Iris pigment epithelial cell (primary cell): ENCODE results near the gene TMEM82.

Experiments
- DNase-seq: peaks from one replicate; pipeline ENCODE4 v3.0.0-alpha.2; 2011; ENCODE audit warnings: low read depth

The TMEM82 gene

DNA sequence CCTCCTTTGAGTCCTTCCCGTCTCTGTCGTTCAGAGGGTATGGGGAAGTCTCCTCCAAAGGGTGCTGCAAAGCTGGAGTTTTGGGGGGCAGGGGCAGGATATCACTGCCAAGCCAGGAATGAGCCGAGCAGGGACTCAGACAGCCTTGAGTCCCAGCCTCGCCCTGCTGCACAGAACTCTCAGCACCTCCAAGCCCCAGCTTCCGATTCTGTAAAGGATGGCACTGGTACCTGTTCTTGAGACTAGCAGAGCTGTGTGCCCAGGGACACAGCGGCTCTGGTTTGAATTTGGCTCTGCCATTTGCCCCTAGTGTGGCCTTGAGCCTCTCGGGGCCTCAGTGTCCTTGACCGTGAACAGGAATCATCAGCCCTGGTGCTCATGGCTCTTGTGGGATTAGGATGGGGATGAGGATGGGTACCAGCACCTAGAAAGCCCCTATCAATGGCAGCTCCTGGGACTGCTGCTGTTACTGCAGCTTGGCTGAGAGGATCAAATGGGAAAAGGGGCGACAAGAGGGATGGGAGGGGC lies 14.8 kb downstream of the TMEM82 start:
- DNase-seq = no peak

DNA sequence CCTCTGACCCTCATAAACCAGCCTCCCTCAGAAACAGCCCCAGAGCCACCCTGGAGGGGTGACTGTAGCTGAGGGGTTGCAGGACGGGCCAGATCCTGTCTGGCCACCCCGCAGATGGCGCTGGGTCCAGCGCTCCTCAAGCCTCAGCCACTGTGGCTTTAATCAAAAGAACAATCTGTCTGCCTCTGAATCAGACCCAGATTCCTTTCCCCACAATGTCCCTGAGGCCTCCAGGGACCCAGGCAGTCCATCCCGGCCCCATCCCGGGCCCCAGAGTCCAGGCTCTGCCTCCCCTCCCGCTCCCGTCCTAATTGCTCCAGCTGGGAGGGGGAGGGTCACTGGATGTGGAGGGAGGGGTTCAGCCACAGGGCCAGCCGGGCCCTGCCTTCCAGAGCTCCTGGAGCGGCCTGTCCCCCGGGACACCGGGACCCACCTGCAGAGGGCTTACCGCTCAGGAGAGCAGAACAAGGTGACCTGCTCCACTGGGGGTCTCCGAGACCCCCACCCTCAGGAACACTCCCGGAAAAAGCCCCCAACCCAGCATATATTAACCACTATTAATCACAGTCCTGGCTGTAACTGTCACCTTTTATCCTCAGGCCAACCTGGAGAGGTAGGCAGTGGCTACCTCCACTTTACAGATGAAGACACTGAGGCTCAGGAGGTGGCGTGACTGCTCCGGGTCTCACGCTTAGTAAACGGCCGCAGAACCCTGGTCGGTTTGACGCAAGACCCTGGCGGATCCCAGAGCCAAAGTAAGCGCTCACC lies 15.5 kb downstream of the TMEM82 start:
- no peak for DNase-seq

DNA sequence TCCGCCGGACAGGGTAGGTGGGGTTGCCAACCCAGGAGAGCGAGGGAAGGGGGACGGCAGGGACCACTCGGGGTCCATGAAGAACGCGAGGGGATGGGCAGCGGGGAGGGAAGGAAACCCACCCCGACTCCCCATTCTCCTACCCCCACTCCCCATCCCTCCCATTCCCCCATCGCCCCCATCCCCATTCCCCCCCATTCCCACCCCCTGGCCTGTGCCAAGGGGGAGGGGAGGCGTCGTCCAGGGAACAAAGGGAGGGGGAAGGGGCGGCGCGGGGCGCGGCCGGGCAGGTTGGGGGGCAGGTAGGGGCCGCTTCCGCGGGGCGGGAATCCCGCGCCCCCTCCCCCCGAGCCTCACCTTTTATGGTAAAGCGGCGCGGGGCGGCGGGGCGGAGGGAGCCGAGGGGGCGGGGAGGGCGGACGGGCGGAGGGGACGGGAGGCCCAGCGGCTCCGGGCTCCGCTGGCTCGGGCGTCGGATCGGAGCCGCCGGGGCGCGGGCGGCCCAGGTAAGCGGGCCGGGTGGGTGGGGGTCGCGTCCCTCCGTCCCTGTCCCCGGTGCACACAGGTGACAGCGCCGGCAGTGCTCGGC lies 16.1 kb downstream of the TMEM82 start, which contains the start of gene FBLIM1:
Gene FBLIM1, plus strand, starts transcription at position 453 of the 589 bp plus-strand sequence. CDS start 6,189 bp downstream, outside the sequence.
- no peak for DNase-seq

DNA sequence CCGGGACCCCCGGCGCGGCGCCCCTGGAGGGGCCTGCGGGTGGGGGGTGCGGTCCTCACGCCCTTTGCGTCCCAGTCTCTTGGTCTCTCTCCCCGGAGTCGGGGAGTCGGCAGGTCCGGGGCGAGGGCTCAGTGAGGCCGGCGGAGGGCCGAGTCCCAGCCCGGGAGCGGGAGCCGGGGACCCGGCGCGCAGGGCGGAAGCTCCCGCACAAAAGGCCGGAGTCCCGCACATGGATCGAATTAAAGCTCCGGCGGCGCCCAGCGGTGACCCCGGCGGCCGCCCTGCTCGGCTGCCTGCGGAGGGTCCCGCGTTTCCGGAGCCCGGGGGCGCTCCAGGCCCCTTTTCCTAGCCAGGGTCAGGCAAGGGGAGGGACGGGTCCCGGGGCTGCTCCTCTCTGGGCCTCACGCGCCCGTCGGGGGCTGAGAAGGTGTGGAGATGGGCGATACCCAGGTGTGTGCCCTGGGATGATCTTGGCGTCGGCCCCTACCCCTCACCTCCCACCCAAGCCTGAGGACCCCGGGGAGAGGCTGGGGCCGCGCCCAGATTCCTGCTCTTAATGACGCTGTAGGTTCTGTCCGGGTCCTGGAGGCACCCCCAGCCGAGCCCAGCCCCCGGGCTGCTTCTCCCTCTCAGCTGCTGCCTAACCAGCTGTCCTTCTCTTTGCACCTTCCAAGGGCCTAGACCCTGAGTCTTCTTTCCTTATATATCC lies 16.8 kb downstream of the TMEM82 start:
- DNase-seq = no peak

DNA sequence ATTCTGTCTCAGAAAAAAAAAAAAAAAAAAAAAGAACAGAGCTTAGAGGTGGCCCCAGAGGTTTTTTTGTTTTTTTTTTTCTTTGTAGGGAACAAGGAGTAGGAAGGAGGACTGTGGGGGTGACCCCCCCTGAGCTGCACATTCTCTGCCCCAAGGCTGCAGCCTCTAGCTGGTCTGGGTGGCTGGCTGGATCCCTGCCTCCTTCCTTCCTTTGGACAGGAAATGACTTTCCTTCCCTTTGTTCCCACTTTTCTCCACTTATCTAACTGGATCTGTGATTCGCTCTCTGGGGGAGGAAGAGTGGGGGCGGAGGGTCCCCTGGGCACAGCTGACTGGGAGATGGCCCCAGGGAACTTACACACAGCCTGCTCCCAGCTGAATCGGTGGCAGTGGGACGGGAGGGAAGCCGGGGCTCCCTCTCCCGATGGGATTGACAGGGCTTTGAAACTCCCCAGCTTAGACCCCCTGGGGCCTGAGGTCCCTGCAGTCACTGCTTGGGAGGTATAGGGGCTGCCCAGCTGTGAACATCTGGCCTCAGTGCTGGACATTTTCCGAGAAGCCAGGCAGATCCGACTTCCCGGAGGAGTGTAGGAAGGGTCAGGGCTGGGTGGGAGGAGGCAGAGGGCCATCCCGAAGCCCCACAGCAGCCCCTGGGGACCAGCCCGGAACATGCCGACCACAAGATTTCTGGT lies 18.4 kb downstream of the TMEM82 start:
- DNase-seq = peak; percentile 41

DNA sequence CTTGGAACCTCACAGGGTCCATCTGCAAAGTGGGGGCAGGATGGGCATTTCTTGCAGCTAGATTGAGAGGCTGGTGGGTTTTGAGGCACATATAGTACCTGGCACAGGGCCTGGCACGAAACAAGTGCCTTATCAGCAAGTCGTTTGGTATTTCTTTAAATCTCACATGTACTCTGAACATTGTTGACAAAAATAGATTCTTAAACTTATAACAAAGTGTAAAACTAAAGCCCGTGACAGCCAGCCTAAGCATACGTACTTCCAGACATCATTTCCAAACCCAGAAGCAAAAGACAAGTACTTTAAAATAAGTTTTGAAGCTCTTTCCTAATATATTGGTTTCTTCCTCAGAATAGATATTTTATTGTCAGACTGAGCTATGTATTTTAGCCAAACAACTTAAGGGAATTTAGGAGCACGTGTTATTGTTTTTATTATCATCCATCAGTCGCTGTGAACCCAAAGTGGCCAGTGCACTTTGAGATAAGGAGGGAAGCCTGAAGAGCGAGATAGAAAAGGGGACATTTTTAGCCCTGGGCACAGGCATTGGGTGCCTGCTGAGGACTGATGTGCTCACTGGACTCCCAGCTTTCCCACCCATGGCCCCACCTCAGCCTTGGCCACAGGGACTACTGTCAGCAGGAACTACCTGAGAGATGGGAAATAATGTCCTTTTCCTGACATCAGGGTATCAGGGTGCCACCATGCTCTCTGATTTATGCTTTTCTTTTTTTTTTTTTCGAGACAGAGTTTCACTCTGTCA lies 19.2 kb downstream of the TMEM82 start:
- DNase-seq = no peak

DNA sequence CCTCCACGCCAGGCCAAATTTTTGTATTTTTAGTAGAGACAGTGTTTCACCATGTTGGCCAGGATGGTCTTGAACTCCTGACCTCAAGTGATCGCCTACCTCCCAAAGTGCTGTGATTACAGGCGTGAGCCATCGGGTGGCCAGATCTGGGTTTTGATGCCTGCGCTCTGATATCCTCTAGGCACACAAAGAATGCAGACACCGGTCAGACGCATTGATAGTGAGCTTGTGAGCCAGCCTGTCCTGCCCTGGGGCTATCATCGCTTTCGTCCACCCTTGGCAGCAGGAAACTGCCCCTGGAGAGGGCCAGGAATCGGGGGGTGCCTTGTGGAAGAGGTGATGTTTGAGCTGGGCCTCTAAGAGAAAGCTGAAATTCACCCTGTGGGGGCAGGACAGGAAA lies 20.2 kb downstream of the TMEM82 start:
- no peak for DNase-seq

DNA sequence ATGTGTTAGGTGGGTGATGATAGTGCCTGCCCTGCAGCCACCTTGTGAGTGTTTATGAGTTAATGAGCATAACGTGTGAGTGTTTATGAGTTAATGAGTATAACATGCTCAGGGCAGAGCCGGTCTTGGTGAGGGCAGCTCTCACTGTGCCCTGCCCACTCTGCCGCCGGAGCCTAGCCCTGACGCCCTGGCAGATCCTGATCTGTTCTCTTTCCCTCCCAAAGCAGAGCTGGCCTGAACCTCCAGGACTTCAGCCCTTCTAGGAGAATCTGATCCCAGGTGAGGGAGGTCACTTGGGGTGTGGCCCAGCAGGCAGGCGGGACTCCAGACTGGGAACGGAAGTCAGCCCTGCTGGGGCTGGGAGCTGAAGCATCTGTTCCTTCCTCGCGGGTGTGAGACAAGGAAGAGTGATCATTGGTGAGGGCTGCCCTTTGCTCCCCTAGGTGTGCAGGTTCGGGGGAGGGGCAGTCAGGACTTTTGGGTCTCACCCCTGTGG lies 22.0 kb downstream of the TMEM82 start:
- DNase-seq = no peak

DNA sequence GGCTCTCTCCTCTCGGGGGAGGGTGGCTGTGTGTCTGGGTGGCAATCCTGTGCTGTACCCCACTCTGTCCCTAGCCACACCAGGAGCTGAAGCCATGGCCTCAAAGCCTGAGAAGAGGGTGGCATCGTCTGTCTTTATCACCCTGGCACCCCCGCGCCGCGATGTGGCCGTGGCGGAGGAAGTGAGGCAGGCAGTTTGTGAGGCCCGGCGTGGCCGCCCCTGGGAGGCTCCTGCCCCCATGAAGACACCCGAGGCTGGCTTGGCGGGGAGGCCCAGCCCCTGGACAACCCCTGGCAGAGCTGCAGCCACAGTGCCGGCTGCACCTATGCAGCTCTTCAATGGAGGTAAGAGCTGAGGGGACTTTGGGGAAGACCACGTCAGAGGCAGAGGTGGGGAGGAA lies 22.6 kb downstream of the TMEM82 start:
- no peak for DNase-seq

DNA sequence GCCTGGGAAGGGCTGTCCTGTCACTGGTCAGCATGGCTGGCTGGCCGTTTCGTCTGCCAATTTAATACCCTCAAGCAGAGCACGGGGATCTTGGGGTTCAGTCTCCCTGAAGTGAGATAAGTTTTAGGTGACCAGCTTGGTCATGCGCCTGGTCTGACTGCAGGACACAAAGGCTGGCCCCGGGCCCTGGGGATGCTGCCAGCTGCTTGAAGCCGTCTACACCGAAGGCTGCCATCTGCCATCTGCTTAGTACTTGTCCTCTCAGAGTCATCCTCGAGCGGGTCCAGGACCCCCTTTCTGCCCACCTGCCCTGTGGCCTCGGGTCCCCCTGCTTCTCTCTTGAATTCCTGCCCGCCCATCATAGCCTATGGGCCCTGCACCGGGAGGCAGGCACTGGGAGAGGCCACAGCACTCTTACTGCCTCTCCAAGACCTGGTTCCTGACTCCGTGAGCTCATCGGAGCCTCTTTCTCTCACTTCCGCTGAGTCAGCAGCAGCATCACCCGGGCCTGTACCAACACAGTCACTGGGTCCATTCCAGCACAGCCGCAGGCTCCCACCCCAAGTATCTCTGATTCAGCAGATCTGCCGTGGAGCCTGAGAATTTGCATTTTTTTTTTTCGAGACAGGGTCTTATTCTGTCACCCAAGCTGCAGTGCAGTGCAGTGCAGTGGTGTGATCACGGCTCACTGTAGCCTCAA lies 23.3 kb downstream of the TMEM82 start:
- peak; percentile 55 for DNase-seq

DNA sequence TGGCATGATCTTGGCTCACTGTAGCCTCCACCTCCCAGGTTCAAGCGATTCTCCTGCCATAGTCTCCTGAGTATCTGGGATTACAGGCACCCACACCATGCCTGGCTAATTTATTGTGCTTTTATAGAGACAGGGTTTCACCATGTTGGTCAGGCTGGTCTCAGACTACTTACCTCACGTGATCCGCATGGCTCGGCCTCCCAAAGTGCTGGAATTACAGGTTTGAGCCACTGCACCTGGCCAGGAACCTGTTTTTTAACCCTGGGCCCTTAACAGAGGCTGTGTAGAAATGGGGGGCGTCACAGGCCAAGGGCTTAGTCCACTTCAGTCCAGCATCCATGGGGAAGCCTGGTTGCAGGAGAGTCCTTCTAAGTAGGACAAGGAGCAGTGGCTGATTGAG lies 25.6 kb downstream of the TMEM82 start:
- DNase-seq = no peak

DNA sequence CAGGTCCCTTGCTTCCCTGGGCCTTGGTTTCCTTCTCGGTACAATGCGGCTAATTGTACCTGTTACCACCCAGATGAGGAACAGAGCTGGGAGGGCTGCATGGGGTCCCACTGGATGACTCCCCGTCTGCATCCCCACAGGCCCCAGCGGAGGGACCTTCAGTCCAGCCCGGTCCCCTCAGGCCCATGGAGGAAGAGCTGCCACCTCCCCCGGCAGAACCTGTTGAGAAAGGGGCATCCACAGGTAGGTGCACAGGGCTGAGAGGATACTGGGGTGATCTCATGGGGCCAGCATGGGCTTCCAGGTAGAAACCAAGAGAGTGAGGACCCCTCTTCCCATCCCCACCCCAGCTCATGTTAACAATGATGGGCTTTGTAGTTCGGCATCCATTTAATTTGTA lies 26.1 kb downstream of the TMEM82 start:
- no peak for DNase-seq

DNA sequence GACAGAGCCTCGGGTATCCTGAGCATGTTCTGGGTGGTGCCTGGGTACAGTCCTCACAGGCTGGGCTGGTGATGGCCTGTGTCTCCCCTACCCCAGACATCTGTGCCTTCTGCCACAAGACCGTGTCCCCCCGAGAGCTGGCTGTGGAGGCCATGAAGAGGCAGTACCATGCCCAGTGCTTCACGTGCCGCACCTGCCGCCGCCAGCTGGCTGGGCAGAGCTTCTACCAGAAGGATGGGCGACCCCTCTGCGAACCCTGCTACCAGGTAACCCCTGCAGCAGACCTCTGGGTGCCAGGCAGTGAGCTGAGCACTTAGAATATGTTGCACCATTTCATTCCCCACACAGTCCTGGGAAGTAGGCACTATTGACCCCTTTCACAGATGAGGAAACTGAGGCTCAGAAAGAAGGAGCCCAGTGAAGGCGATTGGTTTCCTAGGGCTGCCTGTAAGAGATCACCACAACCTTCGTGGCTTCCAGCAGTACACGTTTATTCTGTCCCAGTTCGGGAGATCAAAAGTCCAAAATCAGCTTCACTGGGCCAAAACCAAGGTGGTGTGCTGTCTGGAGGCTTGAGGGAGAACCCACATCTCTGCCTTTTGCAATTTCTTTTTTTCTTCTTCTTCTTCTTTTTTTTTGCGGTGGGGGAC lies 28.1 kb downstream of the TMEM82 start:
- DNase-seq = no peak

DNA sequence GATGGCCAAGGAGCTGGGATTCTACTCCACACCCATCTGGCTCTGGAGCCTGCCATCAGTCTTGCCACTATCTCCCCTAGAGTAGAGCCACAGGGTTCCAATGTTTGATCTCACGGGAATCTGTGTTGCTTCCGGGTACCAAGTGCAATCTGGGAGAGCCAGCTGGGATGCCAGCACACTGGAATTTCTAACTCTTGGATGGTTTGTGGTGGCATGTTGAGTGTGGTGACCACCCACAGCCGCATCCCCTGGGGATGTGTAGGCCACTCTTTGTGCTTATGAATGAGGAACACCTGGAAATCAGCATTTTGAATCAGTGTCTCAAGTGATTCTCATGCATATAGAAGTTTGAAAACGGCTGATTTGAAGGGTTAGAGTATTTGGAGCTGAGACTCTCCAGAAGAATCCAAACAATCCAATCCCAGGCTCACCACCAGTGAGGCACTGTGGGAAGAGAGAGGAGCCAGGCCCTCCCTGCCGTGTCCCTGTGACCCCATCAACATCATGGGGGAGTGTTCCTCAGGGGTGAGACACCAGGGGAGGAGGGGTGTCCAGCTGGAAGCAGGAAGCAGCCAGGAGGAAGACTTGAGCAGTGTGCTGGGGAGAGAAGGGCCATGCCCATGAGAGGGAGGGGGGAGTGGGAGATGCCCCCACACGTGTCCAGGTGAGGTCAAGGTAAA lies 29.7 kb downstream of the TMEM82 start:
- DNase-seq = no peak

DNA sequence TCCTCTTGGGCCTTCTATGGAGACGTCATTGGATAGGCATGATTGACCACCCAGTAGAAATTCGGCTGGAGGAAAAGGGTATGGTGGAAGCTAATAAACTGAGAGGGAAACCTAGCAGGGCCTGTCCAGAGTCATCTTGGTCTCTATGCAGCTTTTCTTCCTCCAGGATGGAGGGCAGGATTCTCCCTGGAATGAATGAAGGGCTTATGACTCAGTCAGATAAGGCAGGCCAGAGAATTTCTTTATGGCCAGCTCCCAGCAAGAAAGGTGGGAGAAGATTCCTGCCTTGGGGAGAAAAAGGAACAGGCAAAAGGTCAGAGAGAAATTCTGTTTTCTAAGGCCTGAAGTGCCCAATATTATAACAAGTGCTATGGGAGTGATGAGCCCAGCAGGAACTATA lies 33.4 kb downstream of the TMEM82 start:
- DNase-seq = no peak

DNA sequence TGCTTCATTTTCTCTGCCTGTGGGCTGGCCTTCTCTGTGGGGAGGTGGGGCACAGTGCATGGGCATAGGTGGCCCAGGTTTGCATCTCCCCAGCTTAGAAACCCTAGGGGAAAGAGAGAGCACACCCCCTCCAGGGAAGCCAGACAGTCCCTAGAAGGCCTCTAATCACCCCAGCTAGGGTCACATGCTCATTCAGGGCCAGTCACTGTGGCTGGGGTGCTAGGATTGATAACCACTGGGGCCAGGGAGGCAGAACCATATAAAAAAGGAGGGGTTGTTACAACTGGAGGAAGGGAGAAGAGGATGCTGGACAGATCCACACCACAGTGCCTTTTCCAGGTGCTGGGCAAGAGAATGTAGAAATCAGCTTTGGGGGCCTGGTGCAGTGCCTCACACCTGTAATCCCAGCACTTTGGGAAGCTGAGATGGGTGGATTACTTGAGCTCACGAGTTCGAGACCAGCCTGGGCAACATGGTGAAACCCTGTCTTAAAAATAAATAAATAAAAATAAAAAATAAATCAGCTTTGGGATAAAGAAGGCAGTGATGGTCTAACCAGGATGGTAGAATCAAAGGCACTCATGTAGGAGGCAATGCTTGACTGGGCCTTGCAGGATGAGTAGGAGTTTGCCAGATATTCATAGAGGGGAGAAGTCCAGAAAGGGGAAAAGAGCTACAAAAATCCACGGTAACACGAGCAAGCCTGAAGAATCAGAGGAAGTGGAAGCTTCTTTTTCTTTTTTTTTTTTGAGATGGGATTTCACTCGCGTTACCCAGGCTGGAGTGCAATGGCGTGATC lies 35.8 kb downstream of the TMEM82 start:
- DNase-seq = no peak

DNA sequence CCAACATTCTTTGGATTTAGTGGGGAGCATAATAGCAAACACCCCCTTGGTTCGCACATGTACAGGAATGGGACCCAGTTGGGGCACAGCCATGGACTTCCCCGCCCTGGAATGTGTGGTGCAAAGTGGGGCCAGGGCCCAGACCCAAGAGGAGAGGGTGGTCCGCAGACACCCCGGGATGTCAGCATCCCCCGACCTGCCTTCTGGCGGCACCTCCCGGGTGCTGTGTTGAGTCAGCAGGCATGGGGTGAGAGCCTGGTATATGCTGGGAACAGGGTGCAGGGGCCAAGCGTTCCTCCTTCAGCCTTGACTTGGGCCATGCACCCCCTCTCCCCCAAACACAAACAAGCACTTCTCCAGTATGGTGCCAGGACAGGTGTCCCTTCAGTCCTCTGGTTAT lies 43.4 kb downstream of the TMEM82 start:
- no peak for DNase-seq

DNA sequence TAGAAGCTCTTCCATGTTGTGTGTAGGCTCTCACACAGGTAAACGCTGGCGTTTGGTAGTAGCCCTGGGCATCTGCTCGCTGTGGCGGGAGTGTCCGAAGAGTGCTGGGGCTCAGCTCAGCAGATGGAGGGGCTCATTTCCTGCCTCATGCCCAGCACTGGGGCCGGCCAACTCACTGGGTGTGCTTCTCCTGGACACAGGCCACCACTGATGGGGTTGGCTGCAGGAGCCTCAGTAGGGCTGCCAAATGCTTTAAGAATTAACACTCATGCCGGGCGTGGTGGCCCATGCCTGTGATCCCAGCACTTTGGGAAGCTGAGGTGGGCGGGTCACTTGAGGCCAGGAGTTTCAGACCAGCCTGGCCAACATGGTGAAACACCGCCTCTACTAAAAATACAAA lies 44.3 kb downstream of the TMEM82 start:
- DNase-seq = no peak
